ENCODE data around the gene MROH2B.
"Not testable (repeated sequence)": the region's sequence is repeated elsewhere in the genome, so short reads cannot be mapped to it uniquely, and the experiment has no call there.

Gene MROH2B

GRCh38 chr5:41071242-41071641 lies at the start of gene MROH2B:
Gene MROH2B (minus strand): TSS chr5:41071342. CDS start chr5:41070852, 490 bp downstream.
- no peak for DNase-seq

GRCh38 chr5:41120600-41120999 lies 49.5 kb upstream of the MROH2B start:
- DNase-seq: no peak

GRCh38 chr5:41118177-41118576 lies 47.0 kb upstream of the MROH2B start:
- no peak for DNase-seq

- no peak for DNase-seq
These were observed 44.1 kb upstream of the MROH2B start for GRCh38 chr5:41115281-41115680.

- no peak for DNase-seq
These were observed 41.6 kb upstream of the MROH2B start for GRCh38 chr5:41112486-41113455.

- DNase-seq: no peak
These were observed 38.0 kb upstream of the MROH2B start for GRCh38 chr5:41109186-41109585.

- DNase-seq: no peak
These were observed 31.2 kb upstream of the MROH2B start for GRCh38 chr5:41102341-41102740.

GRCh38 chr5:41097642-41098041 lies 26.5 kb upstream of the MROH2B start:
- no peak for DNase-seq

GRCh38 chr5:41095324-41096101 lies 24.4 kb upstream of the MROH2B start:
- DNase-seq: no peak

GRCh38 chr5:41094871-41095270 lies 23.7 kb upstream of the MROH2B start:
- DNase-seq: no peak

- no peak for DNase-seq
These were observed 22.7 kb upstream of the MROH2B start for GRCh38 chr5:41093803-41094202.

GRCh38 chr5:41087461-41087860 lies 16.3 kb upstream of the MROH2B start:
- no peak for DNase-seq

- no peak for DNase-seq
These were observed 12.2 kb upstream of the MROH2B start for GRCh38 chr5:41083306-41083705.

- no peak for DNase-seq
These were observed 833 bp upstream of the MROH2B start for GRCh38 chr5:41071975-41072374.

- no peak for DNase-seq
These were observed 3.2 kb downstream of the MROH2B start for GRCh38 chr5:41067714-41068568.

GRCh38 chr5:41065691-41066335 lies 5.3 kb downstream of the MROH2B start:
- DNase-seq: no peak

GRCh38 chr5:41057940-41058339 lies 13.2 kb downstream of the MROH2B start:
- no peak for DNase-seq

- no peak for DNase-seq
These were observed 13.9 kb downstream of the MROH2B start for GRCh38 chr5:41057231-41057630.

GRCh38 chr5:41048986-41049385 lies 22.2 kb downstream of the MROH2B start:
- no peak for DNase-seq

- DNase-seq: no peak
These were observed 27.9 kb downstream of the MROH2B start for GRCh38 chr5:41043109-41043747.

- DNase-seq: no peak
These were observed 38.2 kb downstream of the MROH2B start for GRCh38 chr5:41032973-41033372.

GRCh38 chr5:41022600-41022999 lies 48.5 kb downstream of the MROH2B start:
- DNase-seq: not testable (repeated sequence)

Measured in NCI-H187 (cell line).